Spinal cord (tissue), 10 donors: ENCODE measurements around the gene FAM174C. TPM values are rescaled to one million over a fixed set of nuclear protein-coding genes. Genes with fewer than 3 reads are reported as not detected.

Experiments
- DNase-seq, 6 donors: peaks; one replicate each; pipeline versions ENCODE4 v3.0.0 to v3.0.0-alpha.2; 2013 to 2015; ENCODE audit warnings: low spot score in 6 of 6, low read depth in 4 of 6
- H3K27ac ChIP-seq: one replicate; pipeline ENCODE4 v1.5.1; 2013; ENCODE audit warnings: low read depth, low read length, control low read depth
- H3K27me3 ChIP-seq: one replicate; pipeline ENCODE4 v1.6.1; 2013; ENCODE audit warnings: low read length; ENCODE audit not compliant: control insufficient read depth, insufficient read depth
- H3K36me3 ChIP-seq: one replicate; pipeline ENCODE4 v1.6.1; 2013; ENCODE audit warnings: low read length; ENCODE audit not compliant: control insufficient read depth, insufficient read depth
- H3K4me1 ChIP-seq: one replicate; pipeline ENCODE4 v1.6.1; 2013; ENCODE audit warnings: low read length; ENCODE audit not compliant: control insufficient read depth, insufficient read depth
- H3K4me3 ChIP-seq: one replicate; pipeline ENCODE4 v1.5.1; 2013; ENCODE audit warnings: low read depth, low read length, control low read depth
- H3K9me3 ChIP-seq: one replicate; pipeline ENCODE4 v1.6.1; 2013; ENCODE audit warnings: low read length; ENCODE audit not compliant: control insufficient read depth, insufficient read depth
- WGBS: methylation state at CpG from one replicate; pipeline ENCODE4 v1.1.5; 2013; ENCODE audit warnings: missing lambda C conversion rate; ENCODE audit not compliant: insufficient coverage; 5-methylcytosine and 5-hydroxymethylcytosine counted together
- polyA plus RNA-seq, 2 donors: library from polyadenylated mRNA; unstranded; fragments of 120-200 nt; gene quantifications; one replicate each; pipeline ENCODE4 v1.2.1, GENCODE V29; 2013; ENCODE audit not compliant: insufficient read length in 2 of 2
- total RNA-seq, 2 donors: library from RNA; depleted of rRNA in 1 of 2; stranded (reverse); fragments of 120-200 nt in 1 of 2; fragments of >200 nt in 1 of 2; gene quantifications; one replicate each; pipeline versions ENCODE4 v1.2.3 to v1.2.4, GENCODE V29; 2013 to 2014
- donor health status: healthy.

FAM174C gene
- total and polyA plus RNA-seq, 4 donors = 3.7 to 32.9 (median 25.2) TPM

GRCh38 chr19:1230783-1231489, 44.4 kb upstream of the FAM174C start:
- H3K27ac ChIP-seq = no peak overlapping the region
- 76% methylated on average over 14 of the region's 38 CpGs for WGBS

GRCh38 chr19:1231729-1232637, 43.3 kb upstream of the FAM174C start:
- H3K27me3 ChIP-seq = no peaks in the 10 kb centered on the region

More at GRCh38 chr19:1230783-1231489, 44.4 kb upstream of the FAM174C start:
- Histone ChIP-seq H3K27me3 (no peaks in the 10 kb centered on the region), H3K9me3 (no peaks in the 10 kb centered on the region), H3K4me1 (peaks cover 22% of the 10 kb centered on the region), H3K36me3 (peaks cover 91% of the 10 kb centered on the region), H3K4me3 (no peak overlapping the region)
- DNase-seq = no peak

GRCh38 chr19:1232652-1233072, 42.7 kb upstream of the FAM174C start:
- H3K27me3 ChIP-seq = no peaks in the 10 kb centered on the region
- no peaks in the 10 kb centered on the region for H3K9me3 ChIP-seq
- DNase-seq = no peak
- WGBS = 55% methylated on average over 7 of the region's 15 CpGs
- H3K4me3 ChIP-seq = no peak overlapping the region
- H3K4me1 ChIP-seq = peaks cover 31% of the 10 kb centered on the region
- peaks cover 79% of the 10 kb centered on the region for H3K36me3 ChIP-seq
- H3K27ac ChIP-seq = no peak overlapping the region

More at GRCh38 chr19:1231729-1232637, 43.3 kb upstream of the FAM174C start:
- no peaks in the 10 kb centered on the region for H3K9me3 ChIP-seq
- 87% methylated on average over 13 of the region's 15 CpGs for whole genome bisulfite sequencing
- H3K4me1 ChIP-seq = peaks cover 30% of the 10 kb centered on the region
- peaks cover 86% of the 10 kb centered on the region for H3K36me3 ChIP-seq
- DNase-seq = no peak
- no peak overlapping the region for H3K4me3 ChIP-seq
- no peak overlapping the region for H3K27ac ChIP-seq

GRCh38 chr19:1233115-1233667, 42.1 kb upstream of the FAM174C start:
- H3K27me3 ChIP-seq = no peaks in the 10 kb centered on the region
- no peak overlapping the region for H3K27ac ChIP-seq
- H3K4me1 ChIP-seq = peaks cover 34% of the 10 kb centered on the region
- WGBS = 93% methylated on average over 23 of the region's 24 CpGs
- H3K36me3 ChIP-seq = peaks cover 74% of the 10 kb centered on the region
- DNase-seq = no peak
- H3K9me3 ChIP-seq = no peaks in the 10 kb centered on the region
- H3K4me3 ChIP-seq = no peak overlapping the region

GRCh38 chr19:1234051-1234954, 41.0 kb upstream of the FAM174C start:
- no peaks in the 10 kb centered on the region for H3K27me3 ChIP-seq
- H3K27ac ChIP-seq = no peak overlapping the region
- WGBS = 93% methylated on average over 42 of the region's 45 CpGs
- H3K4me1 ChIP-seq = peaks cover 45% of the 10 kb centered on the region
- no peak overlapping the region for H3K4me3 ChIP-seq
- H3K36me3 ChIP-seq = peaks cover 67% of the 10 kb centered on the region
- H3K9me3 ChIP-seq = no peaks in the 10 kb centered on the region
- DNase-seq = no peak

GRCh38 chr19:1234955-1235380, 40.4 kb upstream of the FAM174C start:
- no peaks in the 10 kb centered on the region for H3K27me3 ChIP-seq
- H3K4me3 ChIP-seq = no peak overlapping the region
- peaks cover 52% of the 10 kb centered on the region for H3K4me1 ChIP-seq
- 95% methylated on average over 43 of the region's 43 CpGs for WGBS
- H3K27ac ChIP-seq = no peak overlapping the region
- peaks cover 65% of the 10 kb centered on the region for H3K36me3 ChIP-seq
- H3K9me3 ChIP-seq = no peaks in the 10 kb centered on the region
- DNase-seq = no peak

GRCh38 chr19:1235625-1236538, 39.4 kb upstream of the FAM174C start:
- Histone ChIP-seq H3K9me3 (no peaks in the 10 kb centered on the region), H3K4me1 (peaks cover 58% of the 10 kb centered on the region), H3K27me3 (no peaks in the 10 kb centered on the region), H3K27ac (peak overlapping the region; percentile 67), H3K4me3 (peak overlapping the region; percentile 45), H3K36me3 (peaks cover 56% of the 10 kb centered on the region)
- WGBS = 44% methylated on average over 24 of the region's 39 CpGs
- DNase-seq = no peak

GRCh38 chr19:1236576-1236975, 38.8 kb upstream of the FAM174C start:
- H3K4me3 ChIP-seq = peak overlapping the region; percentile 45
- H3K4me1 ChIP-seq = peaks cover 65% of the 10 kb centered on the region
- H3K9me3 ChIP-seq = no peaks in the 10 kb centered on the region
- peak in 2 of 6 donors; percentile 73 to 78 for DNase-seq
- 2% methylated on average over 38 of the region's 42 CpGs for WGBS
- H3K36me3 ChIP-seq = peaks cover 49% of the 10 kb centered on the region
- peak overlapping the region; percentile 67 for H3K27ac ChIP-seq
- H3K27me3 ChIP-seq = no peaks in the 10 kb centered on the region
